IPS-18c (cell line): ENCODE results near the gene ROCK2.

Source experiments
- H3K4me3 ChIP-seq: 2 replicates; pipeline ENCODE4 v1.7.0; 2013; ENCODE audit warnings: low read depth, mild to moderate bottlenecking, low read length, moderate library complexity; ENCODE audit not compliant: insufficient read depth
- H3K9me3 ChIP-seq: one replicate; pipeline ENCODE4 v1.6.1; 2013; ENCODE audit warnings: mild to moderate bottlenecking, low read length, moderate library complexity; ENCODE audit not compliant: control insufficient read depth, insufficient read depth

Gene ROCK2

DNA sequence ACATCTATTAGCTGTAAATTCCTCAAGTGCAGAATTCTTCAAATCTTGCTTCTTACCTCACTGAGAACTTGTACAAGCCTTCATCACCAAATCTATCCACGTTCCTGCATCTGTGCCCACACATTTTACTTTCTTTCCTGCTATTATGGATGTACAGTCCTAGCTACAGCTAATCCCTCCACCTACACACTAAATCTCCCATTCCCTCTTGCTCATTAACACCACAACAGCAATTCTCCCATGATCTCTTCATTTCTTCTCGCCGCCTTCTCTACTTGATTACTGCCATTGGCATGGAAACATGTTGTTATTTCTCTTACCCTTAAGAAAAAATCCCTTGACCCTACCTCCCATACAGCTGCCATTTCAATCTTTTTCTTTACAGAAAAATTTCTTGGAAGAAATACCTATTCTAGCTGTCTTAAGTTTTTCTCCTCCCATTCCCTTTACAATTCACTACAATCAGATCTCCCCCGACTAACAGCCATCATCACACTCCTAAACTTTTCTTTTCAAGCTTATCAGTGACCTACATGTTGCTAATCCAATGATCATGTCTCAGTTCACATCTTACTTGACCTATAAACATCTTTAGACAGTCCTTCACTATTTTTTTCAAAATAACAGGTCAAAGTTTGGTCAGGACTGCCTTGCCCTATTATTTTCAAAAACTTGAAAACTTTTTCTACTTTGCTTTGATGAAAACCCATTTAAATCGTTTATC is 41.0 kb downstream of the ROCK2 start:
- Histone ChIP-seq H3K4me3 (no peak overlapping the region), H3K9me3 (no peaks in the 10 kb centered on the region)

GRCh38 chr2:11299439-11299838 is 45.0 kb downstream of the ROCK2 start:
- Histone ChIP-seq H3K4me3 (no peak overlapping the region), H3K9me3 (no peaks in the 10 kb centered on the region)

- Histone ChIP-seq H3K9me3 (no peaks in the 10 kb centered on the region), H3K4me3 (no peak overlapping the region)
Measured at GRCh38 chr2:11298592-11298991, 45.8 kb downstream of the ROCK2 start.

GRCh38 chr2:11296401-11296800 is 48.0 kb downstream of the ROCK2 start:
- H3K4me3 ChIP-seq = no peak overlapping the region
- no peaks in the 10 kb centered on the region for H3K9me3 ChIP-seq

GRCh38 chr2:11292464-11293255 is 51.8 kb downstream of the ROCK2 start:
- Histone ChIP-seq H3K9me3 (no peaks in the 10 kb centered on the region), H3K4me3 (no peak overlapping the region)

GRCh38 chr2:11290713-11291112 is 53.7 kb downstream of the ROCK2 start:
- no peak overlapping the region for H3K4me3 ChIP-seq
- H3K9me3 ChIP-seq = no peaks in the 10 kb centered on the region

DNA sequence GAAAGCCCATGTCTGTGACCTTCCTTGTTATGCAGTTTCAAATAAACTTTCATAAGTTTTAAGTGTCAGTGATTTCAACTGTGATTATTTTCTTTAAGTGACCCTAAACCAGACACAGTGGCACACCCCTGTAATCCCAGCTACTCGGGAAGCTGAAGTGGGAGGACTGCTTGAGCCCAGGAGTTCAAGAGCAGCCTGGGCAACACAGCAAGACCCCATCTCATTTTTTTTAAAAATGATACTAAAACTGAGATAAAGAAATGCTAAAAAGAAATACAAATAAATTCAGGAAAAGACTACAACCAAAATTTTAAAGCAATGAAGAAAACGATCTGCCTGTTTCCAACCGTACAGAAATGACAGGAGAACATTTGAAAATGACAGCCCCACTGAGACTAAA is 54.2 kb downstream of the ROCK2 start:
- no peaks in the 10 kb centered on the region for H3K9me3 ChIP-seq
- no peak overlapping the region for H3K4me3 ChIP-seq

GRCh38 chr2:11288431-11288830 is 56.0 kb downstream of the ROCK2 start:
- no peak overlapping the region for H3K4me3 ChIP-seq

GRCh38 chr2:11286749-11287148 is 57.7 kb downstream of the ROCK2 start:
- H3K9me3 ChIP-seq = no peaks in the 10 kb centered on the region
- H3K4me3 ChIP-seq = no peak overlapping the region

More at GRCh38 chr2:11288431-11288830, 56.0 kb downstream of the ROCK2 start:
- no peaks in the 10 kb centered on the region for H3K9me3 ChIP-seq

GRCh38 chr2:11286323-11286722 is 58.1 kb downstream of the ROCK2 start:
- no peaks in the 10 kb centered on the region for H3K9me3 ChIP-seq
- H3K4me3 ChIP-seq = no peak overlapping the region

DNA sequence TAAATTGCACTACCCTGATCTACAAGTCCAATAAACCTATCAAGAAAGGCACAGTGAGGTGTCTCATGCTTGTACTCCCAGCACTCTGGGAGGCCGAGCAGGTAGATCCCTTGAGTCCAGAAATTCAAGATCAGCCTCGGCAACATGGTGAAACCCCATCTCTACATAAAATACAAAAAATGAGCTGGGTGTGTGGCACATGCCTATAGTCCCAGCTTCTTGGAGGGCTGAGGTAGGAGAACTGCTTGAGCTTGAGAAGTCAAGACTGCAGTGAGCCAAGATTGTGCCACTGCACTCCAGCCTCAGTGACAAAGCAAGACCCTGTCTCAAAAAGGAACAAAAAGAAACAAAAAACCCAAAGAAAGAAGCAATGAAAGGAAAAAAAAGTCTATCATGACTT is 58.9 kb downstream of the ROCK2 start:
- Histone ChIP-seq H3K4me3 (no peak overlapping the region), H3K9me3 (no peaks in the 10 kb centered on the region)

- H3K9me3 ChIP-seq = no peaks in the 10 kb centered on the region
- no peak overlapping the region for H3K4me3 ChIP-seq
Measured at GRCh38 chr2:11281186-11281585, 63.2 kb downstream of the ROCK2 start.

- no peak overlapping the region for H3K4me3 ChIP-seq
- no peaks in the 10 kb centered on the region for H3K9me3 ChIP-seq
Measured at GRCh38 chr2:11280713-11281112, 63.7 kb downstream of the ROCK2 start.

GRCh38 chr2:11279398-11279797 is 65.0 kb downstream of the ROCK2 start:
- H3K4me3 ChIP-seq = no peak overlapping the region
- no peaks in the 10 kb centered on the region for H3K9me3 ChIP-seq

- H3K4me3 ChIP-seq = no peak overlapping the region
- no peaks in the 10 kb centered on the region for H3K9me3 ChIP-seq
Measured at GRCh38 chr2:11278219-11278618, 66.2 kb downstream of the ROCK2 start.

- Histone ChIP-seq H3K9me3 (no peaks in the 10 kb centered on the region), H3K4me3 (no peak overlapping the region)
Measured at GRCh38 chr2:11275910-11276309, 68.5 kb downstream of the ROCK2 start.

GRCh38 chr2:11270891-11271290 is 73.5 kb downstream of the ROCK2 start:
- Histone ChIP-seq H3K9me3 (no peaks in the 10 kb centered on the region), H3K4me3 (no peak overlapping the region)

DNA sequence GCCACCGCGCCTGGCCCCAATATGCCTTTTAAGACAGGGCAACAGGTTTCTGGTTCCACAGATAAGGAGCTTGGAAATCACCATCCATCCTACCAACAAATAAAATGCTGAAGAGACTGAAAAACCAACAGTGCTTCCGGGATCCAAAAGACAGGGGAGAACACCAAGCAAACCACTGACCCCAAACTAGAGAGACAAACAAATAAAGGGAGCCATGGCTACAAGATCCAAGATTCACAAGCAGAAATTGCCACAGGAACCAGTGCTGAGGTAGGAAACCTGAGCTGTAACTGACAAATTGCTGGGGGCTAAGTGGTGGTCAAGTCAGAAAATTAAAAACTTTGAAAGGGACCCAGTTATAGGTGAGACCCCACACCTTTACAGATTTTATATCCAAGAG is 76.5 kb downstream of the ROCK2 start:
- Histone ChIP-seq H3K9me3 (no peaks in the 10 kb centered on the region), H3K4me3 (no peak overlapping the region)
